Lower leg skin (tissue), 3 donors: ENCODE results near the gene PNLIPRP1.

Experiments
- CTCF ChIP-seq, 3 donors: fragments of 450-650 bp; IDR thresholded peaks; one replicate each; pipeline ENCODE4 v1.5.1; 2016; ENCODE audit warnings: antibody characterized with exemption in 3 of 3, mild to moderate bottlenecking in 3 of 3, moderate library complexity in 2 of 3
- POLR2A ChIP-seq, 2 donors: fragments of 450-650 bp; IDR thresholded peaks; one replicate each; pipeline ENCODE4 v1.6.1; 2016 to 2017; ENCODE audit warnings: antibody characterized with exemption in 2 of 2, mild to moderate bottlenecking in 1 of 2, moderate library complexity in 1 of 2

DNA sequence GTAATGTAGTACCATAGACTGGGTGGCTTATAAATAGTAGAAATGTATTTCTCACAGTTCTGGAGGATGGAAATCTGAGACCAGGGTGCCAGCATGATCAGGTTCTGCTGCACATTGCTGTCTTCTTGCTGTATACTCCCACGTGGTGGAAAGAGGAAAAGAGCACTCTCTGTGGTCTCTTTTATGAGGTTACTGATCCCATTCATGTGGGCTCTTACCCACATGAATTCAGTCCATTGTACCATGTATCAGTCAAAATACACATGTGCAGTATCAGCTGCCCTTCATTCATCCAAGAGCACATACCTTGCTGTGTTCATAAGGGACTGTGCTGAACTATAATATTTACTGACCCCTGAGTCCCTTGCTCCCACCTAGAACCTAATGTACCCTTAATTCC lies 47.1 kb downstream of the PNLIPRP1 start:
- TF ChIP-seq CTCF (IDR thresholded peaks at IDR 0.05) (no peak), POLR2A (IDR thresholded peaks at IDR 0.05) (no peak)
